ENCODE data around the gene PLA2G10.
"Not testable (repeated sequence)": the region's sequence is repeated elsewhere in the genome, so short reads cannot be mapped to it uniquely, and the experiment has no call there.

The PLA2G10 gene, protein sequence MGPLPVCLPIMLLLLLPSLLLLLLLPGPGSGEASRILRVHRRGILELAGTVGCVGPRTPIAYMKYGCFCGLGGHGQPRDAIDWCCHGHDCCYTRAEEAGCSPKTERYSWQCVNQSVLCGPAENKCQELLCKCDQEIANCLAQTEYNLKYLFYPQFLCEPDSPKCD

DNA sequence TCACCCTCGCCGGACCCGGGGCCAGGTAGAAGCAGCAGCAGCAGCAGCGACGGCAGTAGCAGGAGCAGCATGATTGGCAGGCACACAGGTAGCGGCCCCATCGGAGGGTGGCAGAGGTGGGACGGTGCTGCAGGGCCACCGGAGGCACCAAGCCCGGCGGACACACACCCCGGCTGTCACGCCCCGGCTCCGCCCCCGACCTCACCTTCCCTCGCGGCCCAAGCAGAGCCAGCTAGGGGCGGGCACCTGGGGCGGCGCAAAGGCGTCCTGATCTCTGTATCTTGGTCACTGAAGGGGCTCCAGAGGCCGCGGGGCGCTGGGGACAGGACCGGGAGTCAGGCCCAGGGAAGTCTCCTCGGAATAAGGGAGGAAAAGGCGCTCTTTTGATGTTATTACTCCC is at the start of gene PLA2G10:
TSS of gene PLA2G10 (minus strand) at position 180 of the 400 bp plus-strand sequence. CDS start at position 101, 79 bp downstream.
- not testable (repeated sequence) for DNase-seq (ENCODE audit: low read depth)

- DNase-seq (ENCODE audit: low read depth), result not testable (repeated sequence)
Measured at GRCh38 chr16:14742273-14743128, 48.4 kb upstream of the PLA2G10 start, which contains the start of gene NPIPA2. NPIPA2 (plus strand) TSS chr16:14742533; CDS start chr16:14748066, 5,533 bp downstream.

DNA sequence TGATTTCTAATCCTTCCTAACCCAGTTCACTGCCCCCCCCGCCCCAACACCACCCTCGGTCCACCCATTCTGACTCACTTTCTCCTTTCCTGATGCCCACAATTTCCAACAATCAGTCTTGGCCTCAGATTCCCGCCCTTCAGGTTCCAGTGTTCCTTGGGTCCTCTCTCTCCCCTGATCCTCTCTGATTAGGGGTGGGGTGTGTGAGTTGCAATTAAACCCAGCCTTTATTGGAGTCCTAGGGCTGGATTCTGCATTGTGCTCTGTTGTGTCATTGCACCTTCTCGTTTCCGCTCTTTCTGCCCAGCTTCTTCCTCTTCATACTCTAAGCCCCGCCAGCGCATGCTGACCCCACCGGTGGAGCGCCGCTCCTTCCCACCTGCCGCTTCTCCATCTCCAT is 47.7 kb upstream of the PLA2G10 start:
- not testable (repeated sequence) for DNase-seq (ENCODE audit: low read depth)

DNA sequence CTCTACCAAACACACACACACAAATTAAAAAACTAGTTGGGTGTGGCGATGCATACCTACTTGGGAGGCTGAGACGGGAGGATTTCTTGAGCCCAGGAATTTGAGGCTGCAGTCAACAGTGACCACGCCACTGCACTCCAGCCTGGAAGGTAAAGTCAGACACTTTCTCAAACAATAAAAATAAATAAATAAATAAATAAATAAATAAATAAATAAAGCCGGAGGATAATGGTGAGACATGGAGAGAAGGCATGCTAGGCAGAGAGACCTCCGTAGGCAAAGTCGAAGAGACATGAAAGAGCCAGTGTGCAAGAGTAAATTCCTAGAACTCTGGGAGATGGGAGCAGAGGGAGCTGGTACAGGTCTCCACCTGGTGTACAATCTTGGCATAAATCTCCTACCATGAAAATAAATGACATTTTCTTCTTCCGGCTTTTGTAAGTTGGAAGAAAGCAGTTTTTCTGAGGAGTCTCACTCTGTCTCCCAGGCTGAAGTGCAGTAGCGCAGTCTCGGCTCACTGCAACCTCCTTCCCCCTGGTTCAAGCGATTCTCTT is 46.8 kb upstream of the PLA2G10 start:
- not testable (repeated sequence) for DNase-seq (ENCODE audit: low read depth)

- not testable (repeated sequence) for DNase-seq (ENCODE audit: low read depth)
Measured at GRCh38 chr16:14733233-14733632, 39.1 kb upstream of the PLA2G10 start.

DNA sequence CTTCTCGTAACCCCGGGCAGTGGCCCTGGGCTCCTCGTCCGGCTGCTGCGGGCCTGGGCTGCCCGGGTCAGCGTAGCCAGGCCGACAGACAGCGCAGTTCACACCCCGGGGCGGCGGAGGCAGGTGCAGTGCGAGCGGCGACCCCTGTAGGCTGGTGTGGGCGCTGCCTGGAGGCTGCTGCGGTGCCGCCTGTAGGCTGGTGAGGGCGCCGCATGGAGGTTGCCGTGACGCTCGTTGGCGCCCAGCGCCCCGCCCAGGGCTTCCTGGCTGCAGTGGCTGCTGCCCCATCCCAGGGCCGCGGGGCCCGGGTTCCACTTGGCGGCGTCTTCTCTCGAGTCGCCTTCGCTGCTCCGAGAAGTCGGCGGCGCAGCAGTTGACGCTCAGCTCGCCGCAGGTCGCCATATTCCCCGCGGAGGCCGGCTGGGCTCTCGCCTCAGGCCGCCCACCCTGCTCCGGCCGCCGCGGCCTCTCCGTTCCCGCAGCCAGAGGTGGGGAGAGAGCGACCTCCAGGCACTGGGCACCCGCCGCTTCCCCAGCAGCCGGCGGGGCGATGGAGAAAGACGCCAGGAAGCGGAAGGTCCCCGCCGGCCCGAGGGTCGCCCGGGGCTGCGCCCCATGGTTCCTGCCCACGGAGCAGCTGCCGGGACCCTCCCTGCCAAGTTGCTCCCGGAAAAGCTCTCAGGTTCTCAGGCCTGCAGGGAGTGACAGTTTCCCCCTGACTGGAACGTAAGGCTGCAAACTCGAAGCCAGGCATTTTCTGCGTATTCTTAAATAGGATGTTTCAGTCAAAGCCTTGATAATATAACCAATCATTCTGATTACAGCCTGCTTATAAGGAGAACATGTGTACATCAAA is 9.3 kb upstream of the PLA2G10 start, which contains the start of gene NPIPA3:
TSS of gene NPIPA3 (plus strand) at position 256 of the 856 bp plus-strand sequence. CDS start 5,533 bp downstream, outside the sequence.
- not testable (repeated sequence) for DNase-seq (ENCODE audit: low read depth)

GRCh38 chr16:14702672-14703071 is 8.6 kb upstream of the PLA2G10 start:
- not testable (repeated sequence) for DNase-seq (ENCODE audit: low read depth)

GRCh38 chr16:14701859-14702258 is 7.8 kb upstream of the PLA2G10 start:
- not testable (repeated sequence) for DNase-seq (ENCODE audit: low read depth)

GRCh38 chr16:14685870-14686793 is 8.0 kb downstream of the PLA2G10 start:
- peak; percentile 31 for DNase-seq (ENCODE audit: low read depth)

DNA sequence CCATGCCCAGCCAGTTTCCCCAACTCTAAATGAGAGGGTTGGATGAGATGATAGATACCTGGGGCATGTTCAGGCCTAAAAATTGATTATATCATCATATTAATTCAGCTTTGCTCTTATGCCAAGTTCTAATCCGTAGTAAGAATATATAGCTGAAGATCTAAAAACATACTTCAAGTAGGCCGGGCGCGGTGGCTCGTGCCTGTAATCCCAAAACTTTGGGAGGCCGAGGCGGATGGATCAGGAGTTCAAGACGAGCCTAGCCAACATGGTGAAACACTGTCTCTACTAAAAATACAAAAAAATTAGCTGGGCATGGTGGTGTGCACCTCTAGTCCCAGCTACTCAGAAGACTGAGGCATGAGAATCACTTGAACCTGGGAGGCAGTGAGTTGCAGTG is 12.0 kb downstream of the PLA2G10 start:
- DNase-seq (ENCODE audit: low read depth), result no peak

- DNase-seq (ENCODE audit: low read depth), result no peak
Measured at GRCh38 chr16:14681115-14681514, 13.0 kb downstream of the PLA2G10 start.

GRCh38 chr16:14680396-14680795 is 13.7 kb downstream of the PLA2G10 start:
- not testable (repeated sequence) for DNase-seq (ENCODE audit: low read depth)

DNA sequence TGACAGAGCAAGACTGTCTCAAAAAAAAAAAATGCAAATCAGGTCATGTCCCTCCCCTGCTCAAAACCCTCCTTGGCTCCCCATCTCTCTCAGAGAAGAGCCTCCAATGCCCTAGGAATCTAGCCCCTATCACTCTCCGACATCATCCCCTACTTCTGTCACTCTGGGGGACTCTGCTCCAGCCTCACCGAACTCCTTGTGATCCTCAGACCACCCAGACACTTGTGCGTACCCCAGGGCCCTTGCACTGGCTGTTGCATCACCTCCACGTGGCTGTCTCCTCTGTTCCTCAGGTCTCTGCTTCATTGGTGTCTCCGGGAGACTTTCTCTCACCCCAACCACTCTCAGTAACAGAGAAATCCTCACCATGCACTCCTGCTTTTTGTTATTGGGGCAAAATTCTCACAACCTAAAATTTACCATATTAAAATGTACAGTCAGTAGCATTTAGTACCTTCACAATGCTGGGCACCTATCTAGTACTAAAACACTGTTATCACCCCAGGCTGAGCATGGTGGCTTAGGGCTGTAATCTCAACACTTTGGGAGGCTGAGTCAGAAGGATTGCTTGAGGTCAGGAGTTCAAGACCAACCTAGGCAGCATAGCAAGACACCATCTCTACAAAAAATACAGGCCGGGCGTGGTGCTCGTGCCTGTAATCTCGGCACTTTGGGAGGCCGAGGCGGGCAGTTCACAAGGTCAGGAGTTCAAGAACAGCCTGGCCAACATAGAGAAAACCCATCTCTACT is 15.2 kb downstream of the PLA2G10 start:
- no peak for DNase-seq (ENCODE audit: low read depth)

- no peak for DNase-seq (ENCODE audit: low read depth)
Measured at GRCh38 chr16:14677627-14678026, 16.5 kb downstream of the PLA2G10 start.

DNA sequence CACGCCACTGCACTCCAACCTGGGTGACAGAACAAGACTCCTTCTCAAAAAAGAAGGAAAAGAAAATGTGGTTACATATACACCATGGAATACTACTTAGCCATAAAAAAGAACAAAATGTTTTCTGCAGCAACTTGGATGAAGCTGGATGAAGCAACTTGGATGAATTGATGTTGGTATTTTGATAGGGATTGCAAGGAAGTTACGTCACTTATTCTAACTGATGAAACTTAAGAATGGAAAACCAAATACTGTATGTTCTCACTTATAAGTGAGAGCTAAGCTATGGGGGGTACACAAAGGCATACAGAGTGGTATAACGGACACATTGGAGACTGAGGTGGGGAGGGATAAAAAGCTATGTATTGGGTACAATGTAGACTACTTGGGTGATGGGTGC is 17.5 kb downstream of the PLA2G10 start:
- no peak for DNase-seq (ENCODE audit: low read depth)

GRCh38 chr16:14672403-14672971 is 21.6 kb downstream of the PLA2G10 start:
- DNase-seq (ENCODE audit: low read depth), result no peak

- no peak for DNase-seq (ENCODE audit: low read depth)
Measured at GRCh38 chr16:14669776-14670175, 24.3 kb downstream of the PLA2G10 start.

GRCh38 chr16:14668556-14669223 is 25.4 kb downstream of the PLA2G10 start:
- no peak for DNase-seq (ENCODE audit: low read depth)

All from non-pigmented ciliary epithelial cell (primary cell).